A549 (cell line): ENCODE results near the gene GAN. TPM values are rescaled to one million over a fixed set of nuclear protein-coding genes. Genes with fewer than 3 reads are reported as not detected.

Experiments used
- ATAC-seq, 2 experiments: fragments of 200-7000 bp in 1 of 2; fragments of >200 bp in 1 of 2; cut with Nextera tagmentation in 1 of 2; cut with Tn5 transposase in 1 of 2; 3 replicates each; pipeline versions ENCODE4 v1.8.0 to v1.9.1; 2018 to 2020; ENCODE audit warnings: mild to moderate bottlenecking in 1 of 2, moderate library complexity in 1 of 2
- CTCF ChIA-PET: fragments of 300-600 bp; sonication (Branson Sonifier 250); formaldehyde crosslinking; extraction: SDS; loops from one replicate; lab custom pipeline; 2021; ENCODE audit warnings: antibody characterized with exemption, inconsistent platforms; lab: Yijun Ruan, JAX
- POLR2A ChIA-PET: fragments of 350-600 bp; formaldehyde crosslinking; extraction: SDS; loops from one replicate; lab custom pipeline; 2021; ENCODE audit warnings: antibody characterized with exemption, inconsistent platforms; lab: Yijun Ruan, JAX
- DNase-seq, 2 experiments: peaks; one replicate each; pipeline versions ENCODE4 v3.0.0 to v3.0.0-alpha.2; 2011 to 2016; ENCODE audit warnings: low read depth in 1 of 2, low spot score in 1 of 2
- FAIRE-seq: peaks from 2 replicates; lab custom pipeline; 2011; peaks lifted over from hg19 to GRCh38; lab: Jason Lieb, UNC
- H3K27ac ChIP-seq, 2 experiments: fragments of >200 bp; sonication (Bioruptor Twin); formaldehyde crosslinking; 3 replicates each; pipeline ENCODE4 v1.5.1; 2016 to 2017
- H3K4me1 ChIP-seq: fragments of >200 bp; sonication (Bioruptor Twin); formaldehyde crosslinking; 3 replicates; pipeline ENCODE4 v1.6.1; 2016
- H3K4me2 ChIP-seq: fragments of >200 bp; sonication (Bioruptor Twin); formaldehyde crosslinking; 3 replicates; pipeline ENCODE4 v1.6.1; 2016
- H3K4me3 ChIP-seq: fragments of >200 bp; sonication (Bioruptor Twin); formaldehyde crosslinking; 3 replicates; pipeline ENCODE4 v1.5.1; 2016
- H3K9me3 ChIP-seq: fragments of >200 bp; sonication (Bioruptor Twin); formaldehyde crosslinking; 3 replicates; pipeline ENCODE4 v1.6.1; 2016
- CBX2 ChIP-seq: fragments of 200-600 bp; sonication (generic); IDR thresholded peaks from 2 replicates; pipeline ENCODE4 v1.6.1; 2016; ENCODE audit warnings: low read depth, mild to moderate bottlenecking, borderline replicate concordance
- E2F6 ChIP-seq: IDR thresholded peaks from 2 replicates; pipeline ENCODE4 v1.6.1; 2012; ENCODE audit warnings: low read depth, borderline replicate concordance
- ESRRA ChIP-seq: fragments of 150-350 bp; IDR thresholded peaks from 2 replicates; pipeline ENCODE4 v1.6.1; 2014; ENCODE audit warnings: mild to moderate bottlenecking, low read length, borderline replicate concordance
- FOSL2 ChIP-seq, 2 experiments: fragments of 450-650 bp in 1 of 2; fragments of >200 bp in 1 of 2; sonication (Bioruptor Twin) in 1 of 2; formaldehyde crosslinking; IDR thresholded peaks; 2 replicates each; pipeline versions ENCODE4 v1.5.0 to v1.6.1; 2016 to 2020; ENCODE audit warnings: mild to moderate bottlenecking in 1 of 2, moderate library complexity in 1 of 2
- GATA3 ChIP-seq: IDR thresholded peaks from 2 replicates; pipeline ENCODE4 v1.6.1; 2012; ENCODE audit warnings: borderline replicate concordance
- HOXA7 ChIP-seq: fragments of 250-450 bp; sonication (Bioruptor Pico); IDR thresholded peaks from 2 replicates; pipeline ENCODE4 v1.5.0; 2020; ENCODE audit warnings: mild to moderate bottlenecking, moderate library complexity
- HOXB13 ChIP-seq: fragments of 250-450 bp; sonication (Bioruptor Pico); IDR thresholded peaks from 2 replicates; pipeline ENCODE4 v1.5.0; 2020; ENCODE audit warnings: low read depth, mild to moderate bottlenecking, moderate library complexity
- KDM1A ChIP-seq: fragments of 200-600 bp; sonication (generic); IDR thresholded peaks from 2 replicates; pipeline ENCODE4 v1.6.1; 2016; ENCODE audit warnings: low read depth, mild to moderate bottlenecking
- KDM5A ChIP-seq: fragments of 200-600 bp; sonication (generic); IDR thresholded peaks from 2 replicates; pipeline ENCODE4 v1.6.1; 2016; ENCODE audit warnings: antibody characterized with exemption, mild to moderate bottlenecking
- NFE2L2 ChIP-seq: fragments of 150-350 bp; conservative IDR thresholded peaks from 2 replicates; pipeline ENCODE4 v1.6.1; 2014; ENCODE audit warnings: low read length
- NPAS2 ChIP-seq: fragments of 250-450 bp; sonication (Bioruptor Pico); IDR thresholded peaks from 2 replicates; pipeline ENCODE4 v1.8.0; 2022; ENCODE audit warnings: mild to moderate bottlenecking, moderate library complexity, borderline replicate concordance
- POLR2A ChIP-seq: IDR thresholded peaks from 2 replicates; pipeline ENCODE4 v1.6.1; 2012; ENCODE audit warnings: mild to moderate bottlenecking, low read length
- POLR2AphosphoS2 ChIP-seq: conservative IDR thresholded peaks from 2 replicates; pipeline ENCODE4 v1.6.1; 2012; ENCODE audit warnings: low read length, improper control_type of control experiment, inconsistent platforms
- RARB ChIP-seq: fragments of 250-450 bp; sonication (Bioruptor Pico); IDR thresholded peaks from 2 replicates; pipeline ENCODE4 v1.8.0; 2021; ENCODE audit warnings: mild to moderate bottlenecking, moderate library complexity
- RFX5 ChIP-seq: fragments of 450-650 bp; IDR thresholded peaks from 2 replicates; pipeline ENCODE4 v1.7.1; 2014; ENCODE audit warnings: antibody characterized with exemption, mild to moderate bottlenecking, moderate library complexity
- RNF2 ChIP-seq: fragments of 200-600 bp; sonication (generic); IDR thresholded peaks from 2 replicates; pipeline ENCODE4 v1.6.1; 2016; ENCODE audit warnings: low read depth, mild to moderate bottlenecking, antibody characterized with exemption, moderate library complexity, borderline replicate concordance
- ZFP36 ChIP-seq: fragments of 450-650 bp; IDR thresholded peaks from 2 replicates; pipeline ENCODE4 v1.6.1; 2014; ENCODE audit warnings: borderline replicate concordance; ENCODE audit not compliant: partially characterized antibody
- ZNF302 ChIP-seq: fragments of 250-450 bp; sonication (Bioruptor Pico); IDR thresholded peaks from 2 replicates; pipeline ENCODE4 v1.9.0; 2021; ENCODE audit warnings: inconsistent platforms, mild to moderate bottlenecking, moderate library complexity
- ZSCAN20 ChIP-seq: fragments of 250-450 bp; sonication (Bioruptor Pico); IDR thresholded peaks from 2 replicates; pipeline ENCODE4 v1.8.0; 2022; ENCODE audit warnings: mild to moderate bottlenecking, moderate library complexity
- WGBS: methylation state at CpG from one replicate; pipeline ENCODE4 v1.1.6; 2017; ENCODE audit errors: missing lambda C conversion rate; 5-methylcytosine and 5-hydroxymethylcytosine counted together
- polyA plus RNA-seq, 4 experiments: library from polyadenylated mRNA; depleted of rRNA in 3 of 4; stranded (reverse); fragments of >200 nt; fragmentation: RNase III in 1 of 4; extraction: RNeasy Plus Mini Kit Qiagen cat#74134 plus additional on column Dnase treatment in 1 of 4; gene quantifications; 2 replicates in 3 of 4; 3 replicates in 1 of 4; pipeline ENCODE4 v1.2.3, GENCODE V29; 2011 to 2017
- TF ChIP-seq, protein P1 (sequence below): fragments of 450-650 bp; IDR thresholded peaks from 2 replicates; pipeline ENCODE4 v1.6.1; 2014; ENCODE audit warnings: antibody characterized with exemption
- TF ChIP-seq, protein P2 (sequence below): fragments of >200 bp; sonication (Bioruptor Twin); formaldehyde crosslinking; IDR thresholded peaks from 2 replicates; pipeline ENCODE4 v1.6.1; 2016

GAN gene
- polyA plus RNA-seq, 2 of the 4 experiments (the other 2 are of a cell fraction): 2.8 to 8.1 TPM

- Histone ChIP-seq H3K4me3 (no peak overlapping the region), H3K4me1 (peaks cover 26% of the 10 kb centered on the region), H3K4me2 (no peak overlapping the region), H3K9me3 (peaks cover 18% of the 10 kb centered on the region), H3K27ac (peak overlapping the region; percentile 25 to 100; a peak in 4 of 6 replicates)
- DNase-seq: no peak
- no peak for ATAC-seq
- ChIA-PET CTCF (interaction anchor here (1.5 to 2.0 kb wide), 2 partner anchors 10 to 32 kb away, joined by 4 read pairs; no protein-coding TSS in a partner anchor), POLR2A (no interaction called here)
- FAIRE-seq: no peak
- TF ChIP-seq, protein P1, sequence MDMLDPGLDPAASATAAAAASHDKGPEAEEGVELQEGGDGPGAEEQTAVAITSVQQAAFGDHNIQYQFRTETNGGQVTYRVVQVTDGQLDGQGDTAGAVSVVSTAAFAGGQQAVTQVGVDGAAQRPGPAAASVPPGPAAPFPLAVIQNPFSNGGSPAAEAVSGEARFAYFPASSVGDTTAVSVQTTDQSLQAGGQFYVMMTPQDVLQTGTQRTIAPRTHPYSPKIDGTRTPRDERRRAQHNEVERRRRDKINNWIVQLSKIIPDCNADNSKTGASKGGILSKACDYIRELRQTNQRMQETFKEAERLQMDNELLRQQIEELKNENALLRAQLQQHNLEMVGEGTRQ: no peak
- TF ChIP-seq KDM1A (no peak), ESRRA (no peak), NPAS2 (CRISPR knock-in tag) (no peak), RFX5 (no peak), ZFP36 (no peak), RNF2 (no peak), GATA3 (no peak), CBX2 (no peak), FOSL2 (IDR thresholded peaks at IDR 0.05) (no peak), FOSL2 (CRISPR knock-in tag; IDR thresholded peaks at IDR 0.05) (no peak), ZSCAN20 (CRISPR knock-in tag) (no peak), KDM5A (no peak)
- 91% methylated on average over 14 of the region's 14 CpGs for WGBS
Observed at GRCh38 chr16:81397879-81398520, 83.2 kb downstream of the GAN start.

- CTCF ChIA-PET: interaction anchor here (1.1 to 2.2 kb wide), 5 partner anchors 18 to 338 kb away, joined by 3 to 6 read pairs (median 3); no protein-coding TSS in a partner anchor
- no peak for ATAC-seq
- 88% methylated on average over 1 of the region's 1 CpG for WGBS
- no peak for TF ChIP-seq RFX5
- no peak for TF ChIP-seq E2F6
- TF ChIP-seq HOXA7 (CRISPR knock-in tag): no peak
- TF ChIP-seq RARB (CRISPR knock-in tag): no peak
- TF ChIP-seq HOXB13: no peak
- TF ChIP-seq NFE2L2: no peak
- TF ChIP-seq POLR2A: no peak
- no peak for TF ChIP-seq ZNF302 (CRISPR knock-in tag)
- no peak for TF ChIP-seq POLR2AphosphoS2
- no peak for TF ChIP-seq ESRRA
- TF ChIP-seq, protein P2, sequence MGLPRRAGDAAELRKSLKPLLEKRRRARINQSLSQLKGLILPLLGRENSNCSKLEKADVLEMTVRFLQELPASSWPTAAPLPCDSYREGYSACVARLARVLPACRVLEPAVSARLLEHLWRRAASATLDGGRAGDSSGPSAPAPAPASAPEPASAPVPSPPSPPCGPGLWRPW: no peak
- TF ChIP-seq, all 56 proteins: peak for 0
- peaks cover 45% of the 10 kb centered on the region for H3K4me1 ChIP-seq
- H3K4me2 ChIP-seq: no peak overlapping the region
- peaks cover 18% of the 10 kb centered on the region for H3K9me3 ChIP-seq
- POLR2A ChIA-PET: no interaction called here
- DNase-seq: no peak
- FAIRE-seq: no peak
- H3K27ac ChIP-seq: peak overlapping the region; percentile 97 to 100; a peak in 5 of 6 replicates
- no peak overlapping the region for H3K4me3 ChIP-seq
Observed at GRCh38 chr16:81399909-81400308, 85.1 kb downstream of the GAN start.
